Keratinocyte (primary cell): ENCODE results near the gene DEFB132. TPM values are rescaled to one million over a fixed set of nuclear protein-coding genes. Genes with fewer than 3 reads are reported as not detected.

Experiments used
- DNase-seq: peaks from one replicate; pipeline ENCODE4 v3.0.0-alpha.2; 2011; ENCODE audit warnings: low read depth, missing footprints, low spot score
- FAIRE-seq: peaks from 2 replicates; lab custom pipeline; 2011; peaks lifted over from hg19 to GRCh38; lab: Jason Lieb, UNC
- H2AFZ ChIP-seq: 2 replicates; pipeline ENCODE4 v1.6.0; 2012; ENCODE audit warnings: low read length, control low read depth, inconsistent platforms; ENCODE audit not compliant: control insufficient read depth
- H3K27ac ChIP-seq: 2 replicates; pipeline ENCODE4 v1.5.1; 2011; ENCODE audit warnings: low read length; ENCODE audit not compliant: control insufficient read depth, insufficient read depth
- H3K27me3 ChIP-seq: 3 replicates; pipeline ENCODE4 v1.6.0; 2011; ENCODE audit warnings: low read length; ENCODE audit not compliant: control insufficient read depth, insufficient read depth; ENCODE audit errors: extremely low read depth
- H3K36me3 ChIP-seq, 2 experiments: 2 replicates in 1 of 2; 3 replicates in 1 of 2; pipeline ENCODE4 v1.5.1; 2011; ENCODE audit warnings: low read length in 2 of 2, mild to moderate bottlenecking in 1 of 2; ENCODE audit not compliant: control insufficient read depth in 2 of 2, insufficient read depth in 2 of 2; ENCODE audit errors: extremely low read depth in 1 of 2
- H3K4me1 ChIP-seq: 3 replicates; pipeline ENCODE4 v1.5.1; 2011; ENCODE audit warnings: low read length; ENCODE audit not compliant: control insufficient read depth, insufficient read depth; ENCODE audit errors: extremely low read depth
- H3K4me2 ChIP-seq: 3 replicates; pipeline ENCODE4 v1.6.0; 2011; ENCODE audit warnings: low read depth, low read length; ENCODE audit not compliant: control insufficient read depth, insufficient read depth; ENCODE audit errors: extremely low read depth
- H3K4me3 ChIP-seq, 3 experiments: fragments of 200-600 bp in 1 of 3; sonication (generic) in 1 of 3; 2 replicates in 2 of 3; 3 replicates in 1 of 3; pipeline ENCODE4 v1.5.1; 2011 to 2016; ENCODE audit warnings: low read length in 3 of 3, mild to moderate bottlenecking in 3 of 3, control low read depth in 2 of 3, inconsistent platforms in 1 of 3, low read depth in 1 of 3, mixed read lengths in 1 of 3, mixed run types in 1 of 3, moderate library complexity in 1 of 3; ENCODE audit not compliant: control insufficient read depth in 2 of 3, insufficient read depth in 2 of 3; ENCODE audit errors: extremely low read depth in 1 of 3
- H3K79me2 ChIP-seq: 2 replicates; pipeline ENCODE4 v1.6.0; 2012; ENCODE audit warnings: low read length; ENCODE audit not compliant: control insufficient read depth, insufficient read depth
- H3K9ac ChIP-seq: 3 replicates; pipeline ENCODE4 v1.6.0; 2011; ENCODE audit warnings: low read length; ENCODE audit not compliant: control insufficient read depth, insufficient read depth; ENCODE audit errors: extremely low read depth
- H3K9me1 ChIP-seq: 3 replicates; pipeline ENCODE4 v1.6.0; 2011; ENCODE audit warnings: low read length; ENCODE audit not compliant: control insufficient read depth, insufficient read depth; ENCODE audit errors: extremely low read depth
- H3K9me3 ChIP-seq: 2 replicates; pipeline ENCODE4 v1.5.1; 2012; ENCODE audit warnings: low read depth, low read length; ENCODE audit not compliant: control insufficient read depth
- H4K20me1 ChIP-seq: 3 replicates; pipeline ENCODE4 v1.6.0; 2011; ENCODE audit warnings: low read length; ENCODE audit not compliant: control insufficient read depth, insufficient read depth; ENCODE audit errors: extremely low read depth
- CTCF ChIP-seq, 3 experiments: IDR thresholded peaks in 1 of 3; conservative IDR thresholded peaks in 1 of 3; optimal IDR thresholded peaks in 1 of 3; 2 replicates in 2 of 3; 3 replicates in 1 of 3; pipeline versions ENCODE3 to v1.5.1; 2011; ENCODE audit warnings: low read length in 3 of 3, mild to moderate bottlenecking in 3 of 3, moderate library complexity in 2 of 3, control low read depth in 1 of 3, inconsistent platforms in 1 of 3; ENCODE audit not compliant: insufficient read depth in 2 of 3; ENCODE audit errors: extremely low read depth in 1 of 3
- EZH2 ChIP-seq: IDR thresholded peaks from one replicate; pipeline ENCODE4 v1.6.1; 2012; ENCODE audit warnings: inconsistent platforms, mild to moderate bottlenecking, low read length, moderate library complexity
- dilution Hi-C: fragments of 300-500 bp; cut with MboI; formaldehyde crosslinking; loops from one replicate; pipeline ENCODE4 v1.7.0; 2020; ENCODE audit warnings: low sequenced_read_pairs; ENCODE audit not compliant: extremely low pct_ligation_motif_present
- polyA plus RNA-seq, 5 experiments: library from polyadenylated mRNA; depleted of rRNA in 3 of 5; stranded (reverse) in 3 of 5; stranded (forward) in 1 of 5; unstranded in 1 of 5; fragments of >200 nt; gene quantifications; 1 replicate in 1 of 5; 2 replicates in 3 of 5; 3 replicates in 1 of 5; pipeline versions ENCODE4 v1.2.1 to v1.2.3, GENCODE V29; 2011 to 2012; ENCODE audit warnings: missing spikeins in 2 of 5, low read depth in 1 of 5, low replicate concordance in 1 of 5

Gene DEFB132
- polyA plus RNA-seq, 1 donor (not counting 4 experiments of a cell fraction or from before 2014, with no cell fraction given), result not detected

DNA sequence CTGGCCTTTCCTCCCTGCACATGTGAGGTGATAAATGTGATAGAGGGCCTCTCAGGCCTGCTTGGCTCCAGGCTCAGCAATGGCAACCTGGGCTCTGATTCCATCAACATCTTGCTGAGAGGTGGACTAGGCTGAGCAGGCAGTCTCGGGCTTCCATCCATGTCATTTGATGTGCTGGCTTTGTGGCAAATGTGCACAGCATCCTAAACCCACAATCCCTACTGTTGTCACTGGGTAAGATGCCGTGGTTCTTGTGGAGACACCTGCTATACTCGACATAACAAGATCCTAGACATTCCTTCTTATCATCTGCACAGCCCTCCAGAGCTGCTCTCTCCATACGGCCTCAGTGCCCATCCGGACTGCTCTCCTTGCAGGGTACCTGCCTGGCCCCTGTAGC lies 37.1 kb downstream of the DEFB132 start:
- no peak for FAIRE-seq

GRCh38 chr20:295804-296203 lies 38.3 kb downstream of the DEFB132 start:
- no peak overlapping the region for H3K27ac ChIP-seq
- dilution Hi-C loops, result no loop called here
- H3K9me1 ChIP-seq, result no peaks in the 10 kb centered on the region
- DNase-seq (no peak), FAIRE-seq (no peak)
- H3K27me3 ChIP-seq, result no peaks in the 10 kb centered on the region
- H2AFZ ChIP-seq, result no peak overlapping the region
- no peak overlapping the region for H3K9ac ChIP-seq
- no peak overlapping the region for H3K4me2 ChIP-seq
- no peaks in the 10 kb centered on the region for H4K20me1 ChIP-seq
- H3K79me2 ChIP-seq, result peaks cover 19% of the 10 kb centered on the region
- H3K4me1 ChIP-seq, result peaks cover 24% of the 10 kb centered on the region
- H3K9me3 ChIP-seq, result no peaks in the 10 kb centered on the region
- no peaks in the 10 kb centered on the region for H3K36me3 ChIP-seq
- no peak for TF ChIP-seq CTCF (optimal IDR thresholded peaks at IDR 0.05 in 1 of 3, IDR thresholded peaks at IDR 0.05 in 1 of 3, conservative IDR thresholded peaks at IDR 0.05 in 1 of 3; ENCODE audit: extremely low read depth in 1 of 3, insufficient read depth in 2 of 3, low read length in 3 of 3)
- no peak for TF ChIP-seq EZH2
- H3K4me3 ChIP-seq, result no peak overlapping the region

More for the DNA sequence above, 37.1 kb downstream of the DEFB132 start:
- Histone ChIP-seq H3K79me2 (peaks cover 16% of the 10 kb centered on the region), H3K36me3 (no peaks in the 10 kb centered on the region), H2AFZ (no peak overlapping the region), H4K20me1 (no peaks in the 10 kb centered on the region), H3K27me3 (no peaks in the 10 kb centered on the region), H3K4me3 (no peak overlapping the region), H3K4me2 (no peak overlapping the region), H3K9me3 (no peaks in the 10 kb centered on the region), H3K27ac (no peak overlapping the region), H3K9me1 (no peaks in the 10 kb centered on the region), H3K4me1 (peaks cover 17% of the 10 kb centered on the region), H3K9ac (no peak overlapping the region)
- no peak for DNase-seq
- TF ChIP-seq CTCF (optimal IDR thresholded peaks at IDR 0.05 in 1 of 3, IDR thresholded peaks at IDR 0.05 in 1 of 3, conservative IDR thresholded peaks at IDR 0.05 in 1 of 3; ENCODE audit: extremely low read depth in 1 of 3, insufficient read depth in 2 of 3, low read length in 3 of 3) (no peak), EZH2 (no peak)
- dilution Hi-C loops, result no loop called here
